ENCODE results near the gene NCK1.

NCK1 gene

GRCh38 chr3:136914739-136915138 is 52.7 kb downstream of the NCK1 start:
- H3K4me1 ChIP-seq (ENCODE audit: insufficient read depth, low read length, severe bottlenecking) = peaks cover 21% of the 10 kb centered on the region
- H3K27ac ChIP-seq (ENCODE audit: low read depth, low read length, poor library complexity, severe bottlenecking) = no peak overlapping the region
- no peaks in the 10 kb centered on the region for H3K9me2 ChIP-seq (ENCODE audit: low read depth, low read length)
- H2AFZ ChIP-seq (ENCODE audit: low read length) = no peak overlapping the region
- H3K27me3 ChIP-seq (ENCODE audit: insufficient read depth, low read length) = no peaks in the 10 kb centered on the region
- H3K36me3 ChIP-seq (ENCODE audit: insufficient read depth, low read length) = peaks cover 61% of the 10 kb centered on the region
- no peaks in the 10 kb centered on the region for H3F3A ChIP-seq (ENCODE audit: insufficient read depth, low read length)
- no peak overlapping the region for H3K4me2 ChIP-seq (ENCODE audit: low read length)
- no peak overlapping the region for H3K4me3 ChIP-seq (ENCODE audit: low read depth, low read length, poor library complexity, severe bottlenecking)
- peaks cover 15% of the 10 kb centered on the region for H3K9me3 ChIP-seq (ENCODE audit: low read length)
- H3K79me2 ChIP-seq (ENCODE audit: insufficient read depth, low read length) = peaks cover 96% of the 10 kb centered on the region
- TF ChIP-seq EZH2 (IDR thresholded peaks at IDR 0.05; ENCODE audit: borderline replicate concordance, low read length) = no peak
- TF ChIP-seq CTCF (IDR thresholded peaks at IDR 0.05; ENCODE audit: low read length) = no peak
- H4K20me1 ChIP-seq (ENCODE audit: insufficient read depth, low read length) = no peaks in the 10 kb centered on the region
- H3K9ac ChIP-seq (ENCODE audit: low read length) = no peak overlapping the region

GRCh38 chr3:136916223-136916622 is 54.2 kb downstream of the NCK1 start:
- Histone ChIP-seq H3K4me1 (ENCODE audit: insufficient read depth, low read length, severe bottlenecking) (peaks cover 21% of the 10 kb centered on the region), H3K4me2 (ENCODE audit: low read length) (no peak overlapping the region)

GRCh38 chr3:136919799-136920580 is 58.0 kb downstream of the NCK1 start:
- Histone ChIP-seq H3K79me2 (ENCODE audit: insufficient read depth, low read length) (peaks cover 91% of the 10 kb centered on the region), H3K27ac (ENCODE audit: low read depth, low read length, poor library complexity, severe bottlenecking) (no peak overlapping the region), H2AFZ (ENCODE audit: low read length) (no peak overlapping the region), H3K4me3 (ENCODE audit: low read depth, low read length, poor library complexity, severe bottlenecking) (no peak overlapping the region), H3K27me3 (ENCODE audit: insufficient read depth, low read length) (no peaks in the 10 kb centered on the region), H3K36me3 (ENCODE audit: insufficient read depth, low read length) (peaks cover 40% of the 10 kb centered on the region), H3F3A (ENCODE audit: insufficient read depth, low read length) (peaks cover 4% of the 10 kb centered on the region; the same call in 1 of the 2 replicates), H3K9ac (ENCODE audit: low read length) (no peak overlapping the region), H3K9me2 (ENCODE audit: low read depth, low read length) (no peaks in the 10 kb centered on the region), H3K4me1 (ENCODE audit: insufficient read depth, low read length, severe bottlenecking) (peaks cover 7% of the 10 kb centered on the region), H4K20me1 (ENCODE audit: insufficient read depth, low read length) (no peaks in the 10 kb centered on the region), H3K9me3 (ENCODE audit: low read length) (peaks cover 4% of the 10 kb centered on the region), H3K4me2 (ENCODE audit: low read length) (no peak overlapping the region)
- no peak for TF ChIP-seq EZH2 (IDR thresholded peaks at IDR 0.05; ENCODE audit: borderline replicate concordance, low read length)
- TF ChIP-seq CTCF (IDR thresholded peaks at IDR 0.05; ENCODE audit: low read length) = no peak

More at GRCh38 chr3:136916223-136916622, 54.2 kb downstream of the NCK1 start:
- TF ChIP-seq CTCF (IDR thresholded peaks at IDR 0.05; ENCODE audit: low read length) = no peak
- no peak for TF ChIP-seq EZH2 (IDR thresholded peaks at IDR 0.05; ENCODE audit: borderline replicate concordance, low read length)
- peaks cover 15% of the 10 kb centered on the region for H3K9me3 ChIP-seq (ENCODE audit: low read length)
- H3K27me3 ChIP-seq (ENCODE audit: insufficient read depth, low read length) = no peaks in the 10 kb centered on the region
- no peak overlapping the region for H2AFZ ChIP-seq (ENCODE audit: low read length)
- peaks cover 4% of the 10 kb centered on the region; the same call in 1 of the 2 replicates for H3F3A ChIP-seq (ENCODE audit: insufficient read depth, low read length)
- H4K20me1 ChIP-seq (ENCODE audit: insufficient read depth, low read length) = no peaks in the 10 kb centered on the region
- H3K79me2 ChIP-seq (ENCODE audit: insufficient read depth, low read length) = peaks cover 96% of the 10 kb centered on the region
- H3K36me3 ChIP-seq (ENCODE audit: insufficient read depth, low read length) = peaks cover 60% of the 10 kb centered on the region
- no peak overlapping the region for H3K27ac ChIP-seq (ENCODE audit: low read depth, low read length, poor library complexity, severe bottlenecking)
- no peak overlapping the region for H3K9ac ChIP-seq (ENCODE audit: low read length)
- no peak overlapping the region for H3K4me3 ChIP-seq (ENCODE audit: low read depth, low read length, poor library complexity, severe bottlenecking)
- H3K9me2 ChIP-seq (ENCODE audit: low read depth, low read length) = no peaks in the 10 kb centered on the region
